IPS DF 4.7 (cell line): Measurements from ENCODE around the gene NFATC2.
"Not testable (repeated sequence)": the region's sequence is repeated elsewhere in the genome, so short reads cannot be mapped to it uniquely, and the experiment has no call there.

ENCODE experiments used
- DNase-seq: peaks from one replicate; pipeline ENCODE4 v3.0.0-alpha.2; 2013; ENCODE audit warnings: low spot score; ENCODE audit errors: extremely low read depth

NFATC2 gene

DNA sequence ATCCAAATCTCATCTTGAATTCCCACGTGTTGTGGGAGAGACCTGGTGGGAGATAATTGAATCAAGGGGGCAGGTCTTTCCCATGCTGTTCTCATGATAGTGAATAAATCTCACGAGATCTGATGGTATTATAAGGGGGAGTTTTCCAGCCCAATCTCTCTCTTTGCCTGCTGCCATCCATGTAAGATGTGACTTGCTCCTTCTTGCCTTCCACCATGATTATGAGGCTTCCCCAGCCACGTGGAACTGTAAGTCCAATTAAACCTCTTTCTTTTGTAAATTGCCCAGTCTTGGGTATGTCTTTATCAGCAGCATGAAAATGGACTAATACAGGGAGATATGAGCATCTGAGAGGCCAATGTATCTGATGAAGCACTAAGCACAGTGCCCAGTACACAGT is 26.0 kb upstream of the NFATC2 start:
- not testable (repeated sequence) for DNase-seq

- DNase-seq = no peak
These were observed 25.1 kb upstream of the NFATC2 start for GRCh38 chr20:51567622-51568021.

DNA sequence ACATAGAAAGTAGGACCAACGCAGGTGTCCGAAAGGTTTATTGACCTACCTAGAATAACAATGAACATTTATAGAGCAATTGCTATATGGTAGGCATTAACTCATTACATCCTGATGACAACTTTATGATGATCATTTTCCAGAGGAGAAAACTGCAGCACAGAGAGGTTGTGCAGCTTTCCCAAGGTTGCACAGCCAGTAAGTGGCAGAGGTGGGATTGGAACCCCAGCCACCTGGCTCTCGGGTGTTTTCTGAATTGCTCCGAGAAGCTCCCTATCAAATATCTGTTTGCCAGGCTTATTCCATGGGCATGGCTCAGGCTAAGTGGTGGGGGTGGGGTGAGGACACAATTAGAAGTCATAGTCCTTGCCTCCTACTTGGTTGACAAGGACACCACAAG is 24.1 kb upstream of the NFATC2 start:
- DNase-seq = no peak

GRCh38 chr20:51565298-51566144 is 23.0 kb upstream of the NFATC2 start:
- no peak for DNase-seq

- DNase-seq = no peak
These were observed 21.2 kb upstream of the NFATC2 start for GRCh38 chr20:51563486-51564332.

DNA sequence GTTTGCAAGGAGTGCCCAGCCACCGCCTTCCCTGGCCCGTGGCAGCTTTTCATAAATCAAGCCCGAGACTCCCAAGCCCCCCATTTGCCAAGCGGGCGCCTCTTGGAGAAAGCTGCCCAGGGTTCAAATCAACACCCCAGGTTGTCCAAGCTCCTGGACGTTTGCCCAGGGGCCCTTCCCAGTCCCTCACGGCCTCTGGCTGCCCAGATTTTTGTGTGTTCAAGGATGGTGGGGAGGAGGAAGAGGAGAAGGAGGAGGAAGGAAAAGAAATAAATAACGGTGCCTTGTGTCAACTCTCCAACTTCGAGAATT is 20.6 kb upstream of the NFATC2 start:
- DNase-seq = no peak

DNA sequence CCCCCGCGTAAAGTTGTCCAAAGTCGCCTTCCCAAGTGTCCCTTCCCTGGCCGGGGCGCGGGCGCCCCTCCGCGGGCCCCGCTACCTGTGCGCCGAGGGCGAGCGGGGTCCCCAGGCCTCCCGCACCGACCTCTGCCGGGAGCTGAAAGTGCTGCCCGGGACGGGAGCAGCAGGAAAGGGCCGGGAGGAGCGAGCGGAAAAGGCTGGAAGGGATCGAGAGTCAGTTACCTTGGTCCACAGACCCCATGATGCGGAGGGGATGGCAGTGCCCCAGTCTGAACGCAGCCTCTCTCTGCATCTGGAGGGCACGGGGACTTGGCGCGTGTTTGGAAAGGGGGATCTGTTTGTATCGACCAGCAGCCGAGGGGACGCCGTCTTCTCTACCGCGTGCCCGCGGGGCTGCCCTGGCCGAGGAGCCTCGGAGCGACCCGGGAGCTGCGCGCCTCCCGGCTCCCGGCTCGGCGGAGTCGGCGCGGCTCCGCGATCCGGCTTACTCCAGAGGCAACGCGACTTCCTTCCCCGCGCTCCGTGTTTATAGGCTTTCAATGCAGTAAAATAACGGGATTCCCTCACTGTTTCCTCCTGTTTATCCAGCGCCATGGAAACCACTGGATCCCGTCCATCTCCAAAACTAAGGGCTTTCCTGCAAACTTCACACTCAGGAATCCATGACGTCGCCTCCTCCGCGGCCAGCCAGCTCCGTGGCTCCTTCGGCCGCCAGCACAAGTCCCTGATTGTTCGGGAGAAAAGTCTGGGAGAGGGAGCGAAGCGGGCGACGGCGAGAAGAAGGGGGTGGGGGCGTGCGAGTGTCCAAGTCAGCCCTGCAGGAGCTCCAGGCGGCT is 20.0 kb upstream of the NFATC2 start:
- no peak for DNase-seq

DNA sequence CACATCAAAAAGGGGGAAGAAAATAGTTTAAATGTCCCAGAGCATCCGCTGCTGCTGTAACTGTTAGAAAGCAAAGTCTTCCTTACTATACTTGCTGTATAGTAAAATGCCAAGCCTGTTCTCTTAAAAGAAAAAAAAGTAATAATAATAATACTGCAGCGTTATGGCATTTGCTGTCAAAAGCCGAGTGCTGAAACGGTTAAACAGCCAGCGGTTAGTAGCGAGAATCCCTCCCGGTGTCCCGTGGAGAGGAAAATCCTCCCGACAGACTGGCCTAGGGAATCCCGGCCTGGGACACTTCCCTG is 19.5 kb upstream of the NFATC2 start:
- no peak for DNase-seq

DNA sequence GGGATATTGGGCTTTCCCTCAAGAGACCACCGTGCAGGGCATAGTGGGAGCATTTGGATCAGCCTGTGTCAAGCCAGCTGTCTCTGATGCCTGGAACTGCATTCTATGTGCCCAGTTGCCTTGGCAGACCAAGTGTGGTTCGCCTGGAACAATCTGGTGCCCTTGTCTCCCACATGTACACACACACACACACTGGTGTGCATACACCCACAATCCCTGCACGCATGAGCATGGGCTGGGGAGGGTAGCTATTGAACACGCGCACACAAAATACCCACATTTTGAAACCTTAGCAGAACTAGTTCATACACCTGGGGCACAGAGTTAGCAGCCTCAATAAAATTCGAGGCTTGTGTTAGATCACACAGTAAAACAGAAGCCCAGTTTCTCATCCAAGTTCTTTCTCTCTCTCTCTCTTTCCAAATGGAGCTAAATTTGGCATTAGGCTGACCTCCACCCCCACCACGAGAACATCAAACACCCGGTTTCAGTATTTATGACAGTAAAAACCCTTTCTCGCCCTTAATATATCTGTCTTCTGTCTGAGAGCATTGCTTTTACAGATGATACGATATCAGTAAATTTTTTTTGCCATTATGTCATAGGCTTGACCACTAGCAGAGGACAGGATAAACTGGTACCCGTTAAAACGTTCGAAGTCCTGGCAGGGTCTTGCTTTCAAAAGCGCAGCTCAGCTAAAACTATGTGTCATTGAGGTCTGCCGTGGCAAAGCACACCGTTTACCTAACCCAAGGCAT is 18.2 kb upstream of the NFATC2 start:
- DNase-seq = no peak

- DNase-seq = no peak
These were observed 17.5 kb upstream of the NFATC2 start for GRCh38 chr20:51560042-51560441.

- DNase-seq = no peak
These were observed 12.1 kb upstream of the NFATC2 start for GRCh38 chr20:51554538-51555165.

DNA sequence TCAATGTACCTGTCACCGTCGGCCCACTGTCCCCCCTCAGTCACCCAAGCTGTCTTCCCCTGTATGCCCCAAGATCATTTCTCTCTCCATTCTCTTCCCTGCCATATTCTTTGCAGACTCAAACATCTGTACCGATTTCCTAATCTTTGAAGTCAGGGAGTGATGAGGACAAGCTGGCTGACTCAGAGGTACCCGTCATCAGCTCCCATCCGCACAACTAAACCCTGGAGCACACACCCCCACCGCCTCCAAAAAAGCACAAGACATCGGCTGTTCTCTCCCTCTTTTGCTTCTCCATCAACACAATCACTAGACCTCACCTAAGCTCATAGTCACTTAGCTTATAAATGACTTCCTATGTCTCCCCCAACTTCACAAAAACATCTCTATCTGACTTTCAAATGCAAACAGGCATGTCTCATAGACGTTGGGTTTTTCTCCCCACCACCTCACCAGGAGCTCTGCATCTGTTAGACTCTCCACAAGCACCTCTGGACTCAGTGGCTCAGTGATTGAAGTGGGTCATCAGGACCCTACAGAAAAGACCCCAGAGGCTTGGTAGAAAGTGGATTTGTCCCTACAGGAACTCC is 11.5 kb upstream of the NFATC2 start:
- DNase-seq = no peak

DNA sequence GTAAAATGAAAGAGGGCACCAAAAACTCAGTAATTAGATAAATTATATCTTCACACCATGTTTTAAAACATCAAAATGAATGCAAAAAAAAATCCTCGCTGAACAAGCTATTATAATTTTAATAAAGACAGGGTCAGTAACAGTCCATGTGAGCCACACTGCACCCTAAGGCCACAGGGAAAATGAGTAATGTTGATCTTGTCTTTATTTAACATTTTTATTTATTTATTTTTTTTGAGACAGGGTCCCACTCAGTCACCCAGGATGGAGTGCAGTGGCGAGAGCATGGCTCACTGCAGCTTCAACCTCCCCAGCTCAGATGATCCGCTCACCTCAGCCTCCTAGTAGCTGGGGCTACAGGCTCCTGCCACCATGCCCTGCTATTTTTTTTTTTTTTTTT is 8.7 kb upstream of the NFATC2 start:
- no peak for DNase-seq

DNA sequence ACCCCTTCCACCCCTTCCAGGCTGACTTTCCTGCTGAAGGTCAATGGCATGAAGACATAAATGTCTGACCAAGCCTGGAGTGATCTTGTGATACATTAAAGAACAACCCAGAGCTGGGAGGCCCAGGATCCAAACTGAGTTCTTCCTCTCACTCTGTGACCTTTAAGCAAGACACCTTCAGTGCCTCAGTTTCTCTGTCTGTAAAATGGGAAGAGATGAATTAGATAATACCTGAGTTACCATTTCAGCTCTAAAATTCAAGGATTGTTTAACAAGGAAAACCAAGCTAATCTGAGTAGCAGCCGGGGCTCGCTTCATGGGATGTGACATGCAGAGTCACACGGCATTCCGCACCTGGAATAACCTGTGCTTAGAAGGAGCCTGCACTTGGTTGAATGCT is 7.0 kb upstream of the NFATC2 start:
- DNase-seq = no peak

DNA sequence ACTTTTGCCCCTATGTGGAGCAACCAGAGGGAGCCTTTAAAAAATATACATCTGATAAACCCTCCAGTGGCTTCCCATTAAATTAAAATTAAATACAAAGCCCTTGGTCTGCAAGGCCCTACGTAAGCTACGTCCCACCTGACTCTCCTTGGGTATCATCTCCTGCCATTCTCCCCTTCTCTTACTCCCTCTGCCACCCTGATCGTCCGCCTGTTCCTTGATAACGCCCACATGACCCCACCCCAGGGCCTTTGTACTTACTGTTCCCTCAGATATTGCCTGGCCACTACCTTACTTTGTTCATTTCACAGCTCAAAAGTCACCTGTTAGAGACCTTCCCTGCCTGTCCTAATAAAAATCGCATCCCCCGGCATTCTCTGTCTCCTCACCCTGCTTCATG is 5.4 kb upstream of the NFATC2 start:
- DNase-seq = no peak

DNA sequence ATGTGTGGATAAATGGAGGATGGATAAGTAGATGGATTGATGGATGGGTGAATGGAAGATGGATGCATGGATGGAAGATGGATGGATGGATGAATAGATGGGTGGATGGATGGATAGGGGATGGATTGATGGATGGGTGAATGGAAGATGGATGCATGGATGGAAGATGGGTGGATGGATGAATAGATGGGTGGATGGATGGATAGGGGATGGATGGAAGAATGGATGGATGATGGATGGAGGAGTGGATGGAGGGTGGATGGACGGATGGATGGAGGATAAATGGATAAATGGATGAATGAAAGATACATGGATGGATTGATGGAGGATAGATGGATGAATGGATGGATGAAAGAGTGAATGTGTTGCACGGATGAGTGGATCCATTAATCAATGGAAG is 3.0 kb upstream of the NFATC2 start:
- DNase-seq = no peak

DNA sequence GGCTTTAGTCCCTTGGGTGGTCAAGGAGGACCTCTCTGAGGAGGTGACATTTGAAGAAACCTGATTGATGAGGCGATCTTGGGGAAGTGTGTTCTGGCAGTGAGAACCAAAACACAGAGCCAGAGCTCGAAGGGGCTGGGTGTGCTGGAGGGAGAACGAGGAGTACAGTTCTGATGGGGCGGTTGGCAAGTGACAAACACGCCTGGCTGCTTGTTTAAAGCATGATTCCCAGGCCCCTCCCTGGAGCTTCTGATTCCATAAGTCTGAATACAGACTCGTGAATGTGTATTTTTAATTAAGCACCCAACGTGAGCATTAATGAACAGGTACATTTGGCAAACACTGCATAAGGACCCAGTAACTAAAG is 886 bp upstream of the NFATC2 start:
- no peak for DNase-seq

DNA sequence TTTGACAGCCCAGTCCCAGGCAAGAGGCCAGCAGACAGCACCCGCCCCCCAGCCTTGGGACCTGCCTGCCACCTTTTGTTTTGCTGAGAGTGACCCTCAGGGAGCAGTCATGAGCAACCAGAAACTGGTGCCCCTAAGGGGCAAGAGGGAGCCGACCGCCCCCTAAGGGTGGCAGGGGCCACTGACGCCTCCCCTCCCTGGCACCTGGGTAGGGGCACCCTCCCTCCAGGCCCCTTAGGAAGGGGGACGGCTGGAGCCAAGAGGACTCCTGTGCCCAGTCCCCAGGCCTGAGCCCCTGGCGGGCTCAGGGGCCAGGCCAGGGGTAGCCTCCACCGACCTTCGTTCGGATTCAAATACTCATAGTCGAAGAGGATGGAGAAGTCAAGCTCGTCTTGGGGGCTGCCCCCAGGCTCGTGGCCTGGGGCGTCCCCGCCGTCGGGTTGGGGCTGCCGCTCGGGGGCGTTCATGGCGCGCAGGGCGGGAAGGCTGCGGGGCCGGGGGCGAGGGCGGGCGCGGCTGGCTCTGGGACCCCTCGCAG is 417 bp downstream of the NFATC2 start:
- no peak for DNase-seq

DNA sequence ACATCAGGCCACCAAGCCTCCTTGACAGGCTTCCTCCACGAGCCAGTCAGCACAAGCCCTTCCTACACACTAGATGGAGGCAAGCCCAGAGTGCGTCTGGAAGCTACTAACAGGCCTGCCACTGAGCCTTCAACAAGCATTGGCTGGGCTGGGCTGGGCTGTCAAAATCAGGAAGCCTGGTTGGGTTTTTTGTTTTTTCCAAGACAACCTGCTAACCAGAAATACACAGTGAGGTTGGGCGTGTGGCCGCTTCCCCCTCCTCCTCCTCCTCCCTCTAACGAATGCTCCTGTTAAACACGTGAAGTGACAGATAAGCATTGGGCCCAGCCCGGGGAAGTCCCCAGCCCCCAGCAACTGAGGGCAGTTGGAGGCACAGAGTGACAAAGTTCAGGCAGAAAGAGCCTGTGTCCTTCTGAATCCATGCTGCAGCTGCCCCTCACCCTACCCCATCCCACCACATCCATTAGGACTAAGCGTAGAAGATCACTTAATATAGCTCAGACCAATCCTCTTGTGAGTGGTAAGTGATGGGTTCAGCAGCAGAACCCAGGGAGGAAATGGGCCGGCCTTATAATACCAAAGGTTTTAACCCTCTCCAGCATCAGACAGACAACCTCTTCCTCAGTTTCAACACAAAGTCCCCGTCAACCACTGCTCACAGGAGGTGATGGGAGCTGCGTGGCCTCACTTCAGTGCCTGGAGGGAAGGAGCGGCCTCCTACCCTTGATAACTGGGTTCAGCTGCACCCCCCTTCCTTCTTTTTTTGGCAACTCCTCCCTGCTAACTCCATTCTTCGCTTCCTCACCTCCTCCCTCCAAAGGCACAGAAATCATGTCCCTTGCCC is 1.1 kb downstream of the NFATC2 start:
- DNase-seq = no peak
